ENCODE measurements around the gene PPP1R18.
"Not testable (repeated sequence)": the region's sequence is repeated elsewhere in the genome, so short reads cannot be mapped to it uniquely, and the experiment has no call there.

The PPP1R18 gene

GRCh38 chr6:30678964-30679726, 7.3 kb downstream of the PPP1R18 start:
- Histone ChIP-seq H3K4me3 (ENCODE audit: low read length in 2 of 2) (peak overlapping the region in 1 of 2 donors; percentile 96), H3K4me1 (ENCODE audit: control insufficient read depth, insufficient read depth, low read length) (peaks cover 50% of the 10 kb centered on the region), H3K36me3 (ENCODE audit: control insufficient read depth in 2 of 2, insufficient read depth in 2 of 2, low read length in 2 of 2) (peaks cover 24 to 34% of the 10 kb centered on the region in 2 donors), H3K9me3 (ENCODE audit: control insufficient read depth in 2 of 2, low read length in 2 of 2) (no peaks in the 10 kb centered on the region), H3K27ac (ENCODE audit: low read length) (peak overlapping the region; percentile 98), H3K9ac (ENCODE audit: low read length in 2 of 2) (peak overlapping the region in 1 of 2 donors; percentile 64), H3K27me3 (ENCODE audit: control insufficient read depth in 1 of 2, insufficient read depth in 2 of 2, low read length in 2 of 2) (no peaks in the 10 kb centered on the region)

GRCh38 chr6:30676660-30677285, 9.7 kb downstream of the PPP1R18 start:
- Histone ChIP-seq H3K4me1 (ENCODE audit: control insufficient read depth, insufficient read depth, low read length) (peaks cover 36% of the 10 kb centered on the region), H3K4me3 (ENCODE audit: low read length in 2 of 2) (no peak overlapping the region), H3K36me3 (ENCODE audit: control insufficient read depth in 2 of 2, insufficient read depth in 2 of 2, low read length in 2 of 2) (peaks cover 24 to 34% of the 10 kb centered on the region in 2 donors), H3K27me3 (ENCODE audit: control insufficient read depth in 1 of 2, insufficient read depth in 2 of 2, low read length in 2 of 2) (no peaks in the 10 kb centered on the region), H3K9ac (ENCODE audit: low read length in 2 of 2) (peak overlapping the region in 1 of 2 donors; percentile 36), H3K27ac (ENCODE audit: low read length) (peak overlapping the region; percentile 6), H3K9me3 (ENCODE audit: control insufficient read depth in 2 of 2, low read length in 2 of 2) (no peaks in the 10 kb centered on the region)

GRCh38 chr6:30672445-30673253, 13.8 kb downstream of the PPP1R18 start, which contains the start of gene DHX16:
TSS of gene DHX16 (minus strand) at chr6:30673006. CDS start at chr6:30672841, 165 bp downstream.
- peaks cover 28 to 40% of the 10 kb centered on the region in 2 donors for H3K36me3 ChIP-seq (ENCODE audit: control insufficient read depth in 2 of 2, insufficient read depth in 2 of 2, low read length in 2 of 2)

GRCh38 chr6:30670760-30671527, 15.5 kb downstream of the PPP1R18 start:
- Histone ChIP-seq H3K27ac (ENCODE audit: low read length) (no peak overlapping the region), H3K4me1 (ENCODE audit: control insufficient read depth, insufficient read depth, low read length) (peaks cover 14% of the 10 kb centered on the region), H3K9me3 (ENCODE audit: control insufficient read depth in 2 of 2, low read length in 2 of 2) (no peaks in the 10 kb centered on the region), H3K4me3 (ENCODE audit: low read length in 2 of 2) (peak overlapping the region in 1 of 2 donors; percentile 15), H3K36me3 (ENCODE audit: control insufficient read depth in 2 of 2, insufficient read depth in 2 of 2, low read length in 2 of 2) (peaks cover 18 to 27% of the 10 kb centered on the region in 2 donors), H3K27me3 (ENCODE audit: control insufficient read depth in 1 of 2, insufficient read depth in 2 of 2, low read length in 2 of 2) (no peaks in the 10 kb centered on the region), H3K9ac (ENCODE audit: low read length in 2 of 2) (no peak overlapping the region)

More at GRCh38 chr6:30672445-30673253, 13.8 kb downstream of the PPP1R18 start, which contains the start of gene DHX16:
- peak within 1 kb of the TSS; percentile 99 to 100 for H3K4me3 ChIP-seq (ENCODE audit: low read length in 2 of 2)
- H3K27me3 ChIP-seq (ENCODE audit: control insufficient read depth in 1 of 2, insufficient read depth in 2 of 2, low read length in 2 of 2) = no peaks in the 10 kb centered on the region
- H3K27ac ChIP-seq (ENCODE audit: low read length) = peak within 1 kb of the TSS; percentile 58
- H3K9ac ChIP-seq (ENCODE audit: low read length in 2 of 2) = peak within 1 kb of the TSS; percentile 87 to 95
- peaks cover 14% of the 10 kb centered on the region for H3K4me1 ChIP-seq (ENCODE audit: control insufficient read depth, insufficient read depth, low read length)
- H3K9me3 ChIP-seq (ENCODE audit: control insufficient read depth in 2 of 2, low read length in 2 of 2) = no peaks in the 10 kb centered on the region

- H3K4me3 ChIP-seq (ENCODE audit: low read length in 2 of 2); H3K27me3 ChIP-seq (ENCODE audit: control insufficient read depth in 1 of 2, insufficient read depth in 2 of 2, low read length in 2 of 2); H3K27ac ChIP-seq (ENCODE audit: low read length); H3K4me1 ChIP-seq (ENCODE audit: control insufficient read depth, insufficient read depth, low read length); H3K9me3 ChIP-seq (ENCODE audit: control insufficient read depth in 2 of 2, low read length in 2 of 2); H3K9ac ChIP-seq (ENCODE audit: low read length in 2 of 2): not testable (repeated sequence)
- H3K36me3 ChIP-seq (ENCODE audit: control insufficient read depth in 2 of 2, insufficient read depth in 2 of 2, low read length in 2 of 2) = peaks cover 54 to 59% of the 10 kb centered on the region in 2 donors
Observed at GRCh38 chr6:30666300-30666699, 20.1 kb downstream of the PPP1R18 start.

- Histone ChIP-seq H3K4me1 (ENCODE audit: control insufficient read depth, insufficient read depth, low read length) (no peaks in the 10 kb centered on the region), H3K9me3 (ENCODE audit: control insufficient read depth in 2 of 2, low read length in 2 of 2) (no peaks in the 10 kb centered on the region), H3K9ac (ENCODE audit: low read length in 2 of 2) (no peak overlapping the region), H3K27me3 (ENCODE audit: control insufficient read depth in 1 of 2, insufficient read depth in 2 of 2, low read length in 2 of 2) (no peaks in the 10 kb centered on the region), H3K27ac (ENCODE audit: low read length) (no peak overlapping the region), H3K36me3 (ENCODE audit: control insufficient read depth in 2 of 2, insufficient read depth in 2 of 2, low read length in 2 of 2) (peaks cover 48 to 49% of the 10 kb centered on the region in 2 donors), H3K4me3 (ENCODE audit: low read length in 2 of 2) (no peak overlapping the region)
Observed at GRCh38 chr6:30664994-30665767, 21.3 kb downstream of the PPP1R18 start.

- H3K9ac ChIP-seq (ENCODE audit: low read length in 2 of 2); H3K27me3 ChIP-seq (ENCODE audit: control insufficient read depth in 1 of 2, insufficient read depth in 2 of 2, low read length in 2 of 2): not testable (repeated sequence)
Observed at GRCh38 chr6:30657922-30658321, 28.5 kb downstream of the PPP1R18 start.

GRCh38 chr6:30657454-30657853, 29.0 kb downstream of the PPP1R18 start:
- H3K9me3 ChIP-seq (ENCODE audit: control insufficient read depth in 2 of 2, low read length in 2 of 2) = no peaks in the 10 kb centered on the region
- H3K4me1 ChIP-seq (ENCODE audit: control insufficient read depth, insufficient read depth, low read length) = no peaks in the 10 kb centered on the region
- H3K27me3 ChIP-seq (ENCODE audit: control insufficient read depth in 1 of 2, insufficient read depth in 2 of 2, low read length in 2 of 2) = no peaks in the 10 kb centered on the region
- no peak overlapping the region for H3K27ac ChIP-seq (ENCODE audit: low read length)
- peaks cover 78 to 85% of the 10 kb centered on the region in 2 donors for H3K36me3 ChIP-seq (ENCODE audit: control insufficient read depth in 2 of 2, insufficient read depth in 2 of 2, low read length in 2 of 2)
- no peak overlapping the region for H3K4me3 ChIP-seq (ENCODE audit: low read length in 2 of 2)
- H3K9ac ChIP-seq (ENCODE audit: low read length in 2 of 2) = no peak overlapping the region

More at GRCh38 chr6:30657922-30658321, 28.5 kb downstream of the PPP1R18 start:
- H3K4me3 ChIP-seq (ENCODE audit: low read length in 2 of 2); H3K9me3 ChIP-seq (ENCODE audit: control insufficient read depth in 2 of 2, low read length in 2 of 2); H3K27ac ChIP-seq (ENCODE audit: low read length); H3K4me1 ChIP-seq (ENCODE audit: control insufficient read depth, insufficient read depth, low read length): not testable (repeated sequence)
- H3K36me3 ChIP-seq (ENCODE audit: control insufficient read depth in 2 of 2, insufficient read depth in 2 of 2, low read length in 2 of 2) = peaks cover 79 to 85% of the 10 kb centered on the region in 2 donors

- Histone ChIP-seq H3K27me3 (ENCODE audit: control insufficient read depth in 1 of 2, insufficient read depth in 2 of 2, low read length in 2 of 2) (no peaks in the 10 kb centered on the region), H3K4me3 (ENCODE audit: low read length in 2 of 2) (no peak overlapping the region), H3K4me1 (ENCODE audit: control insufficient read depth, insufficient read depth, low read length) (no peaks in the 10 kb centered on the region), H3K9ac (ENCODE audit: low read length in 2 of 2) (no peak overlapping the region), H3K36me3 (ENCODE audit: control insufficient read depth in 2 of 2, insufficient read depth in 2 of 2, low read length in 2 of 2) (peaks cover 76 to 84% of the 10 kb centered on the region in 2 donors), H3K27ac (ENCODE audit: low read length) (no peak overlapping the region), H3K9me3 (ENCODE audit: control insufficient read depth in 2 of 2, low read length in 2 of 2) (no peaks in the 10 kb centered on the region)
Observed at GRCh38 chr6:30656513-30656912, 29.9 kb downstream of the PPP1R18 start.

All from stomach smooth muscle (tissue), 2 donors.